Mucosa of gallbladder (tissue), 1 donor: Measurements from ENCODE around the gene USP3. TPM values are rescaled to one million over a fixed set of nuclear protein-coding genes. Genes with fewer than 3 reads are reported as not detected.
"Not testable (repeated sequence)": the region's sequence is repeated elsewhere in the genome, so short reads cannot be mapped to it uniquely, and the experiment has no call there.

ENCODE experiments used
- DNase-seq: peaks from one replicate; pipeline ENCODE4 v3.0.0-alpha.2; 2020; ENCODE audit warnings: low spot score
- total RNA-seq: library from RNA; stranded (reverse); gene quantifications from one replicate; pipeline ENCODE4 v1.2.1, GENCODE V29; 2021
- donor health status: DM: no; HTN: no; CAD: no.

Gene USP3
- total RNA-seq, 1 donor from 2014 or later: 81.2 TPM

DNA sequence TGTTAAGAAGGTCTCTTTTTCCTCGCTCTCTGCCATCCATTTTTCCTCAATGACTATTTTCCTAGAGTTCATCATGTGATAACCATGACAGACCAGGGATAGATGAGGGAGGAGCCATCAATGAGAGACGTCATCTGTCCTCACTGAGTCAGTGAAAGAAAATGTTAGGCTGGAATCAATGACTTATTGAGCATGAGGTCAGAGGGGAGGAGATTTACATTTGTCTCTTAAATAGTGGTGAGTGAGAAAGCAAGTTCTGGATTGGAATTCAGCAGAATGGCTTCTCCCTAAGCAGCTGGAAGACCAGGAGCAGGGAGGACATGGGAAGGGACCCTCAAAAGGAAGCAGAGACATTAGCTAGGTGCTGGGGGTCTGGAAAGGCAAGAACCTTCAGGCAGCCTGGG, 28.2 kb upstream of the USP3 start:
- peak; percentile 74 for DNase-seq

DNA sequence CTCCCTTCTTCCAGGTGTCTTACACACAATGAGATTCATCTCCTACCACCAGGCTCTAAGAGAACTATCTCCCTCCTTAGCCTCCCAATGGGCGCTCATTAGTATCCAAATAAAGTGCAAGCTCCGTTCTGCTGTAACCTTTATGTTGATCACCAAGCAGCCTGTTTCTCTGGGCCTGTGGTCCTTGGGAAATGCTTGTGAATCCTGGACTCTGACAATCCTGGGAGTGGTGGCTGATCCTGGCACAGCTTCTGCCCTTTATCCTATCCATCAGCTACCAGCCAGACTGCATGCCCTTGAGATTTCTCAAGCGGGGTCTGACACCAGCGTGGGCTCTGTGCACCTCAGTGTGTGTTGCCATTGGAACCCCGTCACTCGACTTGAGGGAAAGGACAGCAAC, 26.1 kb upstream of the USP3 start:
- no peak for DNase-seq

DNA sequence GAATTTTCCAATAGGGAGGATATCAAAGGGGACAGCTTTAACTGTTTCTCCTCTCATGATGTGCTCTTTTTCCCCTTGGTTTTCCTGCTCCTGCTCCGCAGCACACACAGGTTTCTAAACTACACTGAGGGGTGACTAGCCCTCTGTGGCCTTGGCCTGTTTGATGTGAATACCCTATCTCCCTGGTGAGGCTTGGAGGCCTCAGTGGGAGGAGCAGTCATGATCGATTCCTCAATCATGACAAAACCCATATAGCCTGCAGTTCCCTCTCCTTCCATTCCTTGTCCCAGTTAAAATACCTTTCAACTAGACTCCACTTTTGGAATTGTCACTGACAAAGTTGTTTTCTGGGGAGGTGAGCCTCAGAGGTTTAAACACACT, 24.0 kb upstream of the USP3 start:
- no peak for DNase-seq

GRCh38 chr15:63481105-63481810, 23.1 kb upstream of the USP3 start:
- no peak for DNase-seq

DNA sequence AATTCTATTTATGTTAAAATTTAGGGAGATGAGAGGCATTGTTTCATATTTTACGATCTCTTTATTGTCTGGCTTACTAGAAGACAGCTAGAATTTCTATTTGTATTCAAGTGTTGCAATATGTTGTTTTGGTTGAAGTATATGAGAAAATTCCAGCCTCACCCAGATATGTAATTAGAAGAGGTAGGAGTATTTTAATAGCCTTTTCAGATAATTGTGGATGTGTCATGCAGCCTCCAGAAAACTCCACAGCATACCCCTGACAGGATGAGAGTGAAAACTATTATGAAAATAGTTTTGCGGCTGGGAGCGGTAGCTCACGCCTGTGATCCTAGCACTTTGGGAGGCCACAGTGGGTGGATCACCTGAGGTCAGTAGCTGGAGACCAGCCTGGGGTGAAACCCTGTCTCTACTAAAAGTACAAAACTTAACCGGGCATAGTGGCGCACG, 21.5 kb upstream of the USP3 start:
- no peak for DNase-seq

DNA sequence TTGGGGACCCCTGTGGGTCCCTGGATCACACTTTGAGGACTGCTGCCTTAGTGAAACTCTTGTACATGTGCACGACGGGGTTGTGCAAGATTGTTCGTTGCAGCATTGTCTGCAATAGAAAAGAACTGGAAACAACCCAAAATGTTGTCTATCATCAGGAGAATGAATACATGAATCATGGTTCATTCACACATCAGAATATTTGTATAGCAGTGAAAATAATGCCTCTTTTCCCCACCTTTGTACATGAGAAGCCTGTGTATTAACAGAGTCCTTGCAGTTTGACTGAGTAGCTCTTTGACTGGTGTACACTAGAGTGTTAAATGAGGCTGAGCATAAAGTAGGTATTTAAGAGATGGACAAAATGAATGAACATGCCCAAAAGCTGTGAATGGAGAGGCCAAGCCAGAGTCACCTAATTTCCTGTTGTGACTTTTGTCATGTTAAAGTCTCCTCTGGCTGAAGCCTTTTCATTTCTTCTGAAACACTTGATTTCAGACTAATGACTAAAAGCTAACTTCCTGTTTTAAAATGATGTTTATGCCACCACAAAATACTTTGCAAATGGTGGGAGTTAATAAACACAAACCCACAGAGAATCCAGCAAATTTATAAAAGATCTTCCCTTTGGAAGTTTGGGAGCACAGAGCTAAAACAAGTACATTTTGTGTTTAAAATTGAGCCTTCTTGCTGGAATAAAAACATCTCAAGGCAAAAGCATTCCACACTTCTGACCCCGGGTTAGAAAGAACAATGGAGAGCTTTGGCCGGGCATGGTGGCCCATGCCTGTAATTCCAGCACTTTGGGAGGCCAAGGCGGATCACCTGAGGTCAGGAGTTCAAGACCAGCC, 20.6 kb upstream of the USP3 start:
- no peak for DNase-seq

GRCh38 chr15:63484433-63485186, 19.8 kb upstream of the USP3 start:
- no peak for DNase-seq

GRCh38 chr15:63487076-63487757, 17.2 kb upstream of the USP3 start:
- DNase-seq: peak; percentile 92

DNA sequence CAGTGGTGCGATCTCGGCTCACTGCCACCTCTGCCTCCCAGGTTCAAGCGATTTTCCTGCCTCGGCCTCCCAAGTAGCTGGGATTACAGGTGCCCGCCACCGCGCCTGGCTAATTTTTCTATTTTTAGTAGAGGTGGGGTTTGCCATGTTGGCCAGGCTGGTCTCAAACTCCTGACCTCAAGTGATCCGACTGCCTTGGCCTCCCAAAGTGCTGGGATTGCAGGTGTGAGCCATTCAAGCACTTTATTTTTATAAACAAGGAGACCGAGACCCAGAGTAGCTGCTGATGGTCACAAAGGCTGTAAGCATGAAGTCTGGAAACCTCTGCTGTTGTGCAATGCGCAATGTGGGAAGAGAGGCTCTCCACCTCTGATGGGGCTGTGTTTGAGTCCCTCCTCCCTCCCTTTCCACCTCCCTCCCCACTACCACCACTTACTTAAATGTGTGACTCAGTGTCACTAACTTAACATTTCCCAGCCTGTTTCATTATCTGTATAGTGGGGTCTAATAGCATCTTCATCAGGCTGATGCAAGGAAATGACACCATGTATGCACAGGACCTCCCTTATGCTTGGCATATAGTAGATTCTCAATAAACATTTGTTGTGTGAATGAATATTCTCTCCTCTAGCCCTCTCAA, 16.5 kb upstream of the USP3 start:
- not testable (repeated sequence) for DNase-seq

GRCh38 chr15:63488398-63488960, 15.9 kb upstream of the USP3 start:
- no peak for DNase-seq

- no peak for DNase-seq
Observed at GRCh38 chr15:63489352-63489751, 15.0 kb upstream of the USP3 start.

GRCh38 chr15:63490345-63491034, 13.9 kb upstream of the USP3 start:
- no peak for DNase-seq

DNA sequence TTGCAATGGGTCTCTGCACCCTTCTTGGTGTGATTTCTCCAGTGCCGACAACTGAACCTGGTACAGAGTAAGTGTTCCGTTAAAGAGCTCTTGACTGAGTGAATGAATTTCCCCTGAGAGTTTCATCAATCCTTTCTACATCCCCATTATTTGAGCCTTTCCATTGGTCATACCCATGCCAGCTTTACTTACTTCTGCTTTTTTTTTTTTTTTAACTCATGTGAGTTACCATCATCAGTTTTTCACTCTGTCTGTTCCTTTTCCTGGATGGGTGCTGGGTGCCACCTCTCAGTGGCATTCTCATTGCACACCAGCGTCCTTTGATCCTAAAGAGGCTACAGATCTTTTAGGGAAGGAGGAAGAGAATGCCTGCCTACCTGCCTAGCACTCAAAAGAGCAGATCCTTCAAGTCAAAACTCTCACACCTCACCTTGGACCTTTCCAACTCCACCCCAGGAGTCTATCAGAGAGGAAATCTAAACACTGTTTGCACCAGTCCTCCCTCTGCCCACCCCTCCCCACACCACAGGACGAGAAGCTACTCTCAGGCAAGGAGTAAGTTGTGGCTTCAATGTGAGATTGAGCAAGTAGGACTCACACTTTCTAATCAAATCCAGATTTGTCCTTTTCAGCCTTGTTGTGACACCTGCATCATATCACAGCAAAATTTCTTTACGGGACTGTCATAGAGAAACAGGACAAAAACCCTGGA, 13.1 kb upstream of the USP3 start:
- DNase-seq: no peak

DNA sequence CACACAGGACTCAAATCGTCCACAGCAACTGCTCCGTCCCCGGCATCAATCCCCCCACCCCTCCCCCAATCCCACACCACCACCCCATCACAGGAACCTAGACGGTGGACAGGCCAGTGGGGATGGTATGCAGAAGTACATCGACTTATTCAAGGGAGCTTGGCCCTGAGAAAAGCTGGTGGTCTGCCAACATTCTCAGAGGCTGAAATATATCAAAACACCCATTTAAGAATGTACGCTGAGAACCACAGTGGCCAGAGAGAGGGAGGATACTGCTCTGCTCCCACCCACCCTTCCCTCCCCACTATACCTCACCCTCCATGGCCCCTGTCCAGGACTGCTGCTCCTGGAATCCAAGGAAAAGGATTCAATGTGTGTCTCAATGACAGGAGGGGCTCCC, 12.4 kb upstream of the USP3 start:
- DNase-seq: no peak

DNA sequence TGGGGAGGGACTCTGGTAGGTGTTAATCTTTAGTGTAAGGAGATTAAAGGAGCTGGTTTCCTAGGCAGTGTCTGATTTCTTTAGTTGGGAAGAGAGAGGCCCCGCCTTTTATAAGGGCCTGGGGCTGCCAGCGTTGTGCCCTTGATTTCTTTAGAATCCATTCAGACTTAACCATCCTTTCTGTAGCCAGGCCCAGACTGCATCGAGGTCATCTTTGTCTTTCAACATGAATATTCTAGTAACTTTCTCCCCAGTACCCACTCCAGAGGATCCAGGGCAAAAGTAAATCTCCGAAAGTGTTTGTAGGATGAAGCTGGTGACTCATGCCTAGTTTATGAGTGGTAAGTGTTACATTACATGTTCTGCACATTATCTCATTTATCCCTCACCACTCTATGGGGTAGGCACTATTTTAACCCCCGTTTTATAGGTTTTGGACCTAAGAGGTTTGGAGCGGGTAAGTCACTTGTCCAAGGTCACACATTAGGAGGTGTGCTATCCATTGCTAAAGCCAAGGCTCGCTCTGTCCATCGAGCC, 11.8 kb upstream of the USP3 start:
- no peak for DNase-seq

DNA sequence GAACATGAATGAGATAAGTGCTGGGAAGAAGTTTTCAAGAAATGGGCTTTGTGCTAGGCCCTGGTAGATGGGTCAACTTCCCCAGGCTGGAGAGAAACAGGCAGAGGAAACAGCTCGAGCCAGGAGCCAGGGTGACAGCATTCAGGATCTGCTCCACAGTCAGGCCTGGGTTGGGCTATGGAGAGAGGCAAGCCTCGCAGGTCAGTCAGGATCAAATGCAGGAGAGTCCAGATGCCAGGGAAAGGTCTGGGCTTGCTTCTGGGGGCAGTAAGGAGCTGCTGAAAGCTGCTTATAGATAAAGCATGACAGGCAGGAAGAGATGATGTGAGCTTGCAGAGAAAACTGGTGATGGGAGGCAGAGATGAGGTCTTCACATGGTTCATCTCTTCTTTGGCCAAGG, 11.0 kb upstream of the USP3 start:
- no peak for DNase-seq

DNA sequence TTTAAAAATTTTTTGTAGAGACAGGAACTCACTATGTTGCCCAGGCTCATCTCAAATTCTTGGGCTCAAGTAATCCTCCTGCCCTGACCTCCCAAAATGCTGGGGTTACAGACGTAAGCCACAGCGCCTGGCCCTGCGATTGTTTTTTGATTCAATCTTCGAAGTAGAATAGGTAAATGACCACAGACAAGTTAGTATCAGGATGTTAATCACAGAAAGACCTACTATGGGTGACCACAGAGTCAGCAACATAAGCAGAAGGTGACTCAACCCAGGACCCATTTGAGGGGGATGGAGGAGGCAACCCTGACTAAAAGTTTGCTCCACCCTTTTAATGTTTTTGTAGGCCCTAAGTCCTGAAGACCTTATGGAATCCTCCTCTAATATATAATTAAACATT, 10.0 kb upstream of the USP3 start:
- no peak for DNase-seq

- DNase-seq: no peak
Observed at GRCh38 chr15:63495343-63495742, 9.1 kb upstream of the USP3 start.

DNA sequence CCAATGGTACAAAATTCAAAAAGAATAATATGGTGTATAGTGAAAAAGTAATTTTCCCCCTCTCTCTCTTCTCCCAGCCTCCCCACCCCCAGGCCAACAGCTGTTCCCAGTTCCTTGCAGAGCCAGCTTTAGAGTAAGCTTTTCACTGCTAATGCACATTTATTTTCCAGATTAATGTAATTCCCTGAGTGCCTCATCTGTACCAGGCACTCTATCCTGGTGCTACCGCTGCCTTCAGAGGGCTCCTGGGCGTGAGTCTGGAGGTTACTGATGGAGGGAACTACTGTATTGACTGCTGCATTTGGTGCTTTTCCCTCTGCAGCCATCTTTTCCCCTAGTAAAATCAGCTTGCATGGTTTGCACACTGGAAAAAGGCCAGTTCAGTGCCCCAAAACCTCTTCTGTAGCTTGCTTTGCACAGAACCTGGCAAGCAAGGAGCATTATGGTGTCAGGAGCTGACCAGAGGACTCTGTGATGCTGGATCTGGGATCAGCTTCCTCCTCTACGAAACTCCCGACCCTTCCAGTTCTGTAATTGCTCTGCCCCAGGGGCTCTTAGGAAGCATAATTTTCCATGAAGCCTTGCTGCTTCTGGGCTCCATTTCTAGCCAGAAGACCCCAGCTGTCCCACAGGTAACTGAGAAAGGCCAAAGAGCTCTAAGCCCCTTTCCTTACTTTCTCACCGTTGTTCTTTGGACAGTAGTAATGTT, 8.5 kb upstream of the USP3 start:
- no peak for DNase-seq
